K562 (cell line): ENCODE data around the gene MYRIP. TPM values are rescaled to one million over a fixed set of nuclear protein-coding genes. Genes with fewer than 3 reads are reported as not detected.

Experiments used
- ADNP ChIP-seq: fragments of 200-800 bp; sonication (Bioruptor generic); IDR thresholded peaks from 2 replicates; pipeline ENCODE4 v1.6.1; 2016; ENCODE audit warnings: missing genetic modification characterization, missing compliant biosample characterization
- BCOR ChIP-seq: fragments of 450-650 bp; IDR thresholded peaks from 2 replicates; pipeline ENCODE4 v1.6.1; 2016
- HCFC1 ChIP-seq: IDR thresholded peaks from 2 replicates; pipeline ENCODE4 v1.6.1; 2012; ENCODE audit warnings: low read depth, low read length, improper control_type of control experiment
- JUND ChIP-seq, 2 experiments: IDR thresholded peaks; 2 replicates in 1 of 2; 3 replicates in 1 of 2; pipeline ENCODE4 v1.6.1; 2011; ENCODE audit warnings: borderline replicate concordance in 2 of 2, low read depth in 2 of 2, low read length in 2 of 2, improper control_type of control experiment in 1 of 2, missing biosample characterization in 1 of 2, missing genetic modification characterization in 1 of 2, missing genetic modification reagents in 1 of 2
- RNF219 ChIP-seq: fragments of 250-450 bp; sonication (Bioruptor Pico); IDR thresholded peaks from 2 replicates; pipeline ENCODE4 v1.5.0; 2022; ENCODE audit warnings: mild to moderate bottlenecking
- SNRNP70 ChIP-seq: fragments of 200-400 bp; formaldehyde crosslinking; optimal IDR thresholded peaks from 2 replicates; pipeline ENCODE3; 2017; ENCODE audit warnings: low read depth, low read length
- polyA plus RNA-seq, 8 experiments: library from polyadenylated mRNA; depleted of rRNA in 4 of 8; stranded (reverse) in 5 of 8; unstranded in 3 of 8; fragments of >200 nt; fragmentation: Nextera tagmentation in 2 of 8; fragmentation: Illumina TruSeq in 1 of 8; extraction: Ambion mirVana in 2 of 8; extraction: Trizol in 1 of 8; gene quantifications; 2 replicates each; pipeline versions ENCODE4 v1.2.1 to v1.2.3, GENCODE V29; 2011 to 2014; ENCODE audit warnings: inconsistent platforms in 1 of 8, missing spikeins in 1 of 8
- total RNA-seq, 7 experiments: library from RNA; depleted of rRNA in 6 of 7; stranded (reverse); fragments of >200 nt in 6 of 7; fragmentation: Illumina TruSeq in 2 of 7; extraction: Trizol in 2 of 7; gene quantifications; 2 replicates each; pipeline versions ENCODE4 v1.2.1 to v1.2.3, GENCODE V29; 2011 to 2021; ENCODE audit warnings: low replicate concordance in 1 of 7
- TF ChIP-seq, protein P1 (sequence below): fragments of 200-800 bp; sonication (Bioruptor generic); IDR thresholded peaks from 2 replicates; pipeline ENCODE4 v1.6.1; 2017; ENCODE audit warnings: missing genetic modification characterization, missing compliant biosample characterization

The MYRIP gene
- total and polyA plus RNA-seq, 9 of the 15 experiments (the other 6 are each of a cell fraction or from before 2014, with no cell fraction given), result 0.03 to 0.12 TPM; not detected in 7

DNA sequence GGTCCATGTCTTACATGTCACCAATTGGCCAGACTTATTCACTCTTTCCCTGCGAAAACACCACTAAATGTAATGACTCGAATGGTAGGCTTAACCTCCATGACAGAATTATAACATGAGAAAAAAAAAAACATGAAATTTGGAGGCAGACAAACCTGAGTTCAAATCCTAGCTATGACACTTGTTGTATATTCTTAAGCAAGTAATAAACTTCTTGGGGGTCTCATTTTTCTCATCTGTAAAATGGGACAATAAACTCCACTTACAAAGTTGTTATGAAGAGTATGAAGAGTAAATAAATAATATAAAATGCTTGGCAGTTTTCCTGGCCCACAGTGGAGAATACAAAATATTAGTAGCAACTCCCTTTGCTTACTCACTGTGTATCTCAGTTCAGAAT is 488.7 kb downstream of the MYRIP start (continued):
- TF ChIP-seq, protein P1, sequence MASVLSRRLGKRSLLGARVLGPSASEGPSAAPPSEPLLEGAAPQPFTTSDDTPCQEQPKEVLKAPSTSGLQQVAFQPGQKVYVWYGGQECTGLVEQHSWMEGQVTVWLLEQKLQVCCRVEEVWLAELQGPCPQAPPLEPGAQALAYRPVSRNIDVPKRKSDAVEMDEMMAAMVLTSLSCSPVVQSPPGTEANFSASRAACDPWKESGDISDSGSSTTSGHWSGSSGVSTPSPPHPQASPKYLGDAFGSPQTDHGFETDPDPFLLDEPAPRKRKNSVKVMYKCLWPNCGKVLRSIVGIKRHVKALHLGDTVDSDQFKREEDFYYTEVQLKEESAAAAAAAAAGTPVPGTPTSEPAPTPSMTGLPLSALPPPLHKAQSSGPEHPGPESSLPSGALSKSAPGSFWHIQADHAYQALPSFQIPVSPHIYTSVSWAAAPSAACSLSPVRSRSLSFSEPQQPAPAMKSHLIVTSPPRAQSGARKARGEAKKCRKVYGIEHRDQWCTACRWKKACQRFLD, result no peak
- TF ChIP-seq ADNP (tag) (peak; percentile 64), SNRNP70 (no peak), RNF219 (no peak), HCFC1 (no peak), JUND (IDR thresholded peaks at IDR 0.05; ENCODE audit: borderline replicate concordance, low read depth, low read length) (no peak), JUND (tag; IDR thresholded peaks at IDR 0.05; ENCODE audit: borderline replicate concordance, low read depth, low read length) (no peak), BCOR (peak; percentile 69; the same call in 1 of the 2 replicates)
